ENCODE measurements around the gene OR10H5. TPM values are rescaled to one million over a fixed set of nuclear protein-coding genes. Genes with fewer than 3 reads are reported as not detected.

The OR10H5 gene
- not detected in 2 replicates for total RNA-seq

DNA sequence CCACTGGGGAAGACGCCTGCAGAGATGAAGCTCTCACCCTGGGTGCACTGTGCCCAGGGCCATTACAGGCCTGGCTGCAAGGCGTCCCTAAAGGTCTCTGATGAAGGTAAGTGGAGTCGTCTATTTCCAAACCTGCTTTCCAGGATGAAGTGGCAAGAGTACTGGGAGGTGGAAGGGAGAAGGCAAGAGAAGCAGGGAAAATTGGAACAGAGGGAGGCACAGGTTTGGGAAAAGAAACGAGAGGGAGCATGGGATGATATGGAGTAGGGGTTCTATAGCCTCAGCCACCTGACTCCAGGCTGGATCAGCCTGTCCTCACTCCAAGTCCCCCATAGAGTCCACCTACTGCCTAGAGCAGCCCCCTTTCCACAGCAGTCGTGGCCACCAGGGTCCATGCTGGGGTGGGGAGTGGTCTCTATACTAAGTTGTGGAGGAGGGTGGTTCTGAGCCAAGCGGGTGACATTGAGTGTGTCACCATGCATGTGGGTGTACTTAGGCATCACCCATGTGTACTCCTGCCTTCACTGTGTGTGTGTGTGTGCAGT is at the start of gene OR10H5:
Gene OR10H5 (plus strand): TSS at position 51 of the 545 bp plus-strand sequence. CDS start 6,388 bp downstream, outside the sequence.

DNA sequence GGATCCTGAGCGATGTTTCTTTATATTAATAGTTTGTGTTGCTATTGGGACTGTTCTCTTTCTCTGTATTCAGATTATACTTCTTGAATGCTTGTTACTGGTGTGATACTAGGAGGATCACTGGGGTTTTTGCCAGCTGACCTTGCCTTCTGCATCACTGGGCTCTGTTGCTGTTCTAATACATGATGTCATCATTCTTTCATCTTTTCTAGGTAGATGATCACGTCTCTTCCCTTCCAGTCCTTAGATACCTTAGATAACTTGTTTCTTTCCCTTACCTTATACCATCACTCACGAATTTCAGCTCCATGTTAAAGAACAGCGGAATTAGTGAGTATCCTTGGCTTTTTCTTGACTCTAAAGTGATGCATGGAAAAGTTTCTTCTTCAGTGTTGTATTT is 49.7 kb upstream of the OR10H5 start, which contains the start of gene OR10H3:
Gene OR10H3 (plus strand): TSS at position 264 of the 400 bp plus-strand sequence. CDS start 3,408 bp downstream, outside the sequence.

GRCh38 chr19:15815306-15815705 is 27.8 kb downstream of the OR10H5 start, which contains the start of gene OR10H1:
Gene OR10H1 (minus strand): TSS chr19:15815664. CDS start chr19:15808037, 7,627 bp downstream.

Other genes with a start within 250 kb of the OR10H5 start
- gene CYP4F8, start 172.4 kb upstream of the OR10H5 start, total RNA-seq = not detected in 2 replicates
- gene CYP4F3, start 146.8 kb upstream of the OR10H5 start, total RNA-seq = not detected in 2 replicates
- gene CYP4F12, start 114.6 kb upstream of the OR10H5 start, total RNA-seq = 0.26 TPM in 1 of 2 replicates, not detected in the other
- gene OR10H2, start 59.6 kb upstream of the OR10H5 start, total RNA-seq = not detected in 2 replicates
- gene OR10H3, start 49.7 kb upstream of the OR10H5 start, total RNA-seq = not detected in 2 replicates
- not detected in 2 replicates for gene OR10H1, start 28.0 kb downstream of the OR10H5 start, total RNA-seq
- gene CYP4F2, start 110.4 kb downstream of the OR10H5 start, total RNA-seq = not detected in 2 replicates
- not detected in 2 replicates for gene CYP4F11, start 146.9 kb downstream of the OR10H5 start, total RNA-seq
- gene OR10H4, start 161.3 kb downstream of the OR10H5 start, total RNA-seq = not detected in 2 replicates

All from pericardium fibroblast (primary cell).